GM23338 (cell line): ENCODE results near the gene EMILIN2. TPM values are rescaled to one million over a fixed set of nuclear protein-coding genes. Genes with fewer than 3 reads are reported as not detected.

ENCODE experiments used
- ATAC-seq: fragments of 200-7000 bp; cut with Tn5 transposase; 3 replicates; pipeline ENCODE4 v1.9.1; 2020
- DNase-seq: peaks from one replicate; pipeline ENCODE4 v3.0.0-alpha.2; 2015; ENCODE audit warnings: low spot score
- H2AFZ ChIP-seq: fragments of 200-600 bp; sonication (generic); 2 replicates; pipeline ENCODE4 v1.8.0; 2016; ENCODE audit warnings: antibody characterized with exemption, mild to moderate bottlenecking, moderate library complexity
- H3F3A ChIP-seq: fragments of 200-600 bp; sonication (generic); replicated peaks from 2 replicates; pipeline ENCODE4 v1.8.0; 2017; ENCODE audit warnings: antibody characterized with exemption, mixed run types, low read depth
- H3K27ac ChIP-seq: fragments of 200-600 bp; sonication (generic); 2 replicates; pipeline ENCODE4 v1.6.1; 2016; ENCODE audit warnings: low read depth
- H3K27me3 ChIP-seq: fragments of 200-600 bp; sonication (generic); 2 replicates; pipeline ENCODE4 v1.8.0; 2016; ENCODE audit warnings: mild to moderate bottlenecking, mixed run types, moderate library complexity; ENCODE audit not compliant: insufficient read depth
- H3K36me3 ChIP-seq: fragments of 200-600 bp; sonication (generic); 2 replicates; pipeline ENCODE4 v1.8.0; 2016; ENCODE audit warnings: mild to moderate bottlenecking; ENCODE audit not compliant: insufficient read depth
- H3K4me1 ChIP-seq: fragments of 200-600 bp; sonication (generic); 2 replicates; pipeline ENCODE4 v1.8.0; 2016; ENCODE audit warnings: mild to moderate bottlenecking, moderate library complexity; ENCODE audit not compliant: insufficient read depth
- H3K4me2 ChIP-seq: fragments of 200-600 bp; sonication (generic); 2 replicates; pipeline ENCODE4 v1.7.1; 2017; ENCODE audit warnings: mixed run types
- H3K4me3 ChIP-seq: fragments of 200-600 bp; sonication (generic); 2 replicates; pipeline ENCODE4 v1.6.1; 2016; ENCODE audit warnings: mixed run types
- H3K79me2 ChIP-seq: fragments of 200-600 bp; sonication (generic); replicated peaks from 2 replicates; pipeline ENCODE4 v1.8.0; 2017; ENCODE audit warnings: mild to moderate bottlenecking; ENCODE audit not compliant: insufficient read depth
- H3K9me2 ChIP-seq: fragments of 200-600 bp; sonication (generic); 2 replicates; pipeline ENCODE4 v1.8.0; 2017; ENCODE audit not compliant: insufficient read depth
- H4K20me1 ChIP-seq: fragments of 200-600 bp; sonication (generic); replicated peaks from 2 replicates; pipeline ENCODE4 v1.8.0; 2017; ENCODE audit warnings: mild to moderate bottlenecking; ENCODE audit not compliant: insufficient read depth
- H3K27ac Mint-ChIP-seq: 2 replicates; pipeline ENCODE4 v1.8.0; 2020; ENCODE audit warnings: inconsistent platforms, mild to moderate bottlenecking, moderate library complexity, mixed read lengths
- H3K27me3 Mint-ChIP-seq: 3 replicates; pipeline ENCODE4 v1.8.0; 2022; ENCODE audit warnings: low read depth, mild to moderate bottlenecking, moderate library complexity, mixed read lengths, inconsistent platforms; ENCODE audit not compliant: insufficient read depth, poor library complexity
- H3K36me3 Mint-ChIP-seq: 3 replicates; pipeline ENCODE4 v1.8.0; 2021; ENCODE audit warnings: low read depth, mild to moderate bottlenecking, inconsistent platforms, moderate library complexity, mixed read lengths
- H3K4me1 Mint-ChIP-seq: 3 replicates; pipeline ENCODE4 v1.8.0; 2020; ENCODE audit warnings: mild to moderate bottlenecking, inconsistent platforms, mixed read lengths
- H3K4me3 Mint-ChIP-seq: 3 replicates; pipeline ENCODE4 v1.8.0; 2021; ENCODE audit warnings: moderate library complexity, mild to moderate bottlenecking, inconsistent platforms, mixed read lengths
- H3K9me3 Mint-ChIP-seq: 3 replicates; pipeline ENCODE4 v1.8.0; 2020; ENCODE audit warnings: moderate library complexity, mild to moderate bottlenecking, inconsistent platforms, mixed read lengths
- CREB1 ChIP-seq: fragments of 250-450 bp; sonication (Bioruptor Pico); IDR thresholded peaks from 2 replicates; pipeline ENCODE4 v1.5.0; 2020; ENCODE audit warnings: low read depth, mild to moderate bottlenecking, moderate library complexity
- CTCF ChIP-seq, 2 experiments: fragments of 200-600 bp in 1 of 2; sonication (generic) in 1 of 2; conservative IDR thresholded peaks; 2 replicates each; pipeline versions ENCODE4 v1.5.1 to v1.6.1; 2016 to 2017; ENCODE audit warnings: antibody characterized with exemption in 2 of 2, low read depth in 2 of 2, mild to moderate bottlenecking in 2 of 2, moderate library complexity in 1 of 2
- ETS1 ChIP-seq: IDR thresholded peaks from 2 replicates; pipeline ENCODE4 v1.6.1; 2016; ENCODE audit warnings: antibody characterized with exemption
- EZH2 ChIP-seq: fragments of 200-600 bp; sonication (generic); IDR thresholded peaks from one replicate; pipeline ENCODE4 v1.8.0; 2017; ENCODE audit warnings: antibody characterized with exemption, mild to moderate bottlenecking, low read depth; ENCODE audit not compliant: unreplicated experiment
- JUNB ChIP-seq: IDR thresholded peaks from one replicate; pipeline ENCODE4 v1.6.1; 2016; ENCODE audit warnings: antibody characterized with exemption; ENCODE audit not compliant: unreplicated experiment
- NANOG ChIP-seq: IDR thresholded peaks from 2 replicates; pipeline ENCODE4 v1.6.1; 2016; ENCODE audit warnings: antibody characterized with exemption, borderline replicate concordance
- REST ChIP-seq: IDR thresholded peaks from one replicate; pipeline ENCODE4 v1.6.1; 2018; ENCODE audit warnings: antibody characterized with exemption; ENCODE audit not compliant: unreplicated experiment
- ZNF331 ChIP-seq: fragments of 250-450 bp; sonication (Bioruptor Pico); IDR thresholded peaks from 2 replicates; pipeline ENCODE4 v1.5.0; 2020; ENCODE audit warnings: low read depth, mild to moderate bottlenecking, moderate library complexity
- polyA plus RNA-seq: library from polyadenylated mRNA; unstranded; fragments of >200 nt; fragmentation: Nextera tagmentation; extraction: Ambion mirVana; gene quantifications from 2 replicates; pipeline ENCODE4 v1.2.1, GENCODE V29; 2016
- total RNA-seq: library from RNA; depleted of rRNA; stranded (reverse); fragments of >200 nt; shearing (Covaris generic); gene quantifications from 2 replicates; pipeline ENCODE4 v1.2.3, GENCODE V29; 2014

Gene EMILIN2
- total and polyA plus RNA-seq, 2 experiments from 2014 or later, result 3.0 to 11.6 TPM

- no peak for TF ChIP-seq REST
- TF ChIP-seq CREB1 (CRISPR knock-in tag), result no peak
- TF ChIP-seq NANOG, result no peak
- no peak for TF ChIP-seq ZNF331 (CRISPR knock-in tag)
- no peak for TF ChIP-seq EZH2
- no peak for TF ChIP-seq ETS1
- TF ChIP-seq JUNB, result no peak
- no peak for TF ChIP-seq CTCF (conservative IDR thresholded peaks at IDR 0.05; ENCODE audit: low read depth in 2 of 2)
These were observed 62.1 kb downstream of the EMILIN2 start (continued) for GRCh38 chr18:2908946-2909335.

GRCh38 chr18:2909431-2910140 lies 62.8 kb downstream of the EMILIN2 start:
- no peak overlapping the region for H2AFZ ChIP-seq
- peaks cover 19% of the 10 kb centered on the region for H3K27me3 ChIP-seq
- no peak overlapping the region for H3K4me3 ChIP-seq
- no peaks in the 10 kb centered on the region for H3K36me3 ChIP-seq
- Mint-ChIP-seq H3K36me3 (peaks cover 49% of the 10 kb centered on the region), H3K9me3 (peaks cover 2% of the 10 kb centered on the region; the same call in 1 of the 3 replicates), H3K4me3 (no peak overlapping the region), H3K27me3 (peaks cover 16% of the 10 kb centered on the region), H3K27ac (no peak overlapping the region), H3K4me1 (peaks cover 13% of the 10 kb centered on the region)
- H3K4me2 ChIP-seq, result no peak overlapping the region
- H3K4me1 ChIP-seq, result peaks cover 7% of the 10 kb centered on the region; the same call in 1 of the 2 replicates
- no peak for ATAC-seq
- DNase-seq, result no peak
- H3K9me2 ChIP-seq, result no peaks in the 10 kb centered on the region
- H3F3A ChIP-seq, result no peaks in the 10 kb centered on the region
- H3K79me2 ChIP-seq, result no peaks in the 10 kb centered on the region
- H3K27ac ChIP-seq, result no peak overlapping the region
- no peaks in the 10 kb centered on the region; the same call in 1 of the 2 replicates for H4K20me1 ChIP-seq
- TF ChIP-seq ETS1, result no peak
- no peak for TF ChIP-seq REST
